ENCODE data around the gene C1orf115.
"Not testable (repeated sequence)": the region's sequence is repeated elsewhere in the genome, so short reads cannot be mapped to it uniquely, and the experiment has no call there.

Gene C1orf115

DNA sequence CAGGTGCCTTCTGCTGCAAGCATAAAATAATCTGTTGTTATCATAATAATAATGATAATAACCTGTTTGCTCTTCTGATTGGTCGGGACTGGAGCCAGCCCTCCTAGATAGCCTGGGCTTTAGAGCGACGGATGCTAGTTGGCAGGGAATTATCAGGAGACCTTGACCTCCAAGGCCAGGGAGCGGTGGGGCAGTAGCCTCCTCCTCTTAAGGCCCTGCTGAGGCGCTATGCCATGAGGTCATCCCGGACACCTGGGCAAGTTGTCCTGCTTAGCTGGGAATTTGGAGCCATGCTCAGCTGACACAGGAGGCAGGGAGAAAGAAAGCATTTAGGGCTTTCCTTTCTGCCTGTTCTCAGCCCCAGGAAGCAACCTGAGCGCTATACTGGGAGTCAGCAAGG, 15.6 kb downstream of the C1orf115 start:
- Histone ChIP-seq H3K27me3 (ENCODE audit: control insufficient read depth, insufficient read depth, low read length) (no peaks in the 10 kb centered on the region), H3K4me1 (ENCODE audit: control insufficient read depth, insufficient read depth, low read length) (peaks cover 23% of the 10 kb centered on the region), H3K9me3 (ENCODE audit: control insufficient read depth, insufficient read depth, low read depth, low read length) (no peaks in the 10 kb centered on the region), H3K36me3 (ENCODE audit: control insufficient read depth, insufficient read depth, low read length) (no peaks in the 10 kb centered on the region), H3K9ac (ENCODE audit: low read length) (no peak overlapping the region), H3K27ac (ENCODE audit: low read depth, low read length) (no peak overlapping the region), H3K4me3 (ENCODE audit: low read depth, low read length) (no peak overlapping the region)

DNA sequence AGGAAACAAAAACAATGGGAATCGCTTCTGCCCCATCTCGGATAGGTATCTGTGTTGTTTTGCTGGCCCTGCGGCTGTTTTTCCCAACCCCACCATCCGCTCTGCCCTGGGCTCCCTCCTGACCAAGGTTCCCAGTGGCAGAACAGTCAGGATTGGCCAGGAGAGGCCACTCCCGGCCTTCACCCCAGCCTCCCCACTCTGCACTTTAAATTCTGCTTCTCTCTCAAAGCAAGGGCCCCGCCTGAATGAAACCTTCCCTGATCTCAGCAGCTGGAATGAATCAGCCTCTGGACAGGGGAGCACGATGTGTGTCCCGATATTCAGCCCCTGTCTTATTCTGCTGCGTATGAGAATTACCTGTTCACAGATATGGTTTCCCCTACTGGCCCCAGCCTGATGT, 16.3 kb downstream of the C1orf115 start:
- no peaks in the 10 kb centered on the region for H3K27me3 ChIP-seq (ENCODE audit: control insufficient read depth, insufficient read depth, low read length)
- no peak overlapping the region for H3K4me3 ChIP-seq (ENCODE audit: low read depth, low read length)
- no peaks in the 10 kb centered on the region for H3K36me3 ChIP-seq (ENCODE audit: control insufficient read depth, insufficient read depth, low read length)
- no peaks in the 10 kb centered on the region for H3K9me3 ChIP-seq (ENCODE audit: control insufficient read depth, insufficient read depth, low read depth, low read length)
- peaks cover 20% of the 10 kb centered on the region for H3K4me1 ChIP-seq (ENCODE audit: control insufficient read depth, insufficient read depth, low read length)
- H3K27ac ChIP-seq (ENCODE audit: low read depth, low read length) = no peak overlapping the region
- H3K9ac ChIP-seq (ENCODE audit: low read length) = no peak overlapping the region

- no peak overlapping the region for H3K4me3 ChIP-seq (ENCODE audit: low read depth, low read length)
- H3K9ac ChIP-seq (ENCODE audit: low read length) = no peak overlapping the region
- H3K4me1 ChIP-seq (ENCODE audit: control insufficient read depth, insufficient read depth, low read length) = peaks cover 20% of the 10 kb centered on the region
- H3K27ac ChIP-seq (ENCODE audit: low read depth, low read length) = no peak overlapping the region
- no peaks in the 10 kb centered on the region for H3K9me3 ChIP-seq (ENCODE audit: control insufficient read depth, insufficient read depth, low read depth, low read length)
- H3K36me3 ChIP-seq (ENCODE audit: control insufficient read depth, insufficient read depth, low read length) = no peaks in the 10 kb centered on the region
- H3K27me3 ChIP-seq (ENCODE audit: control insufficient read depth, insufficient read depth, low read length) = no peaks in the 10 kb centered on the region
These were observed 17.0 kb downstream of the C1orf115 start for GRCh38 chr1:220707160-220707559.

DNA sequence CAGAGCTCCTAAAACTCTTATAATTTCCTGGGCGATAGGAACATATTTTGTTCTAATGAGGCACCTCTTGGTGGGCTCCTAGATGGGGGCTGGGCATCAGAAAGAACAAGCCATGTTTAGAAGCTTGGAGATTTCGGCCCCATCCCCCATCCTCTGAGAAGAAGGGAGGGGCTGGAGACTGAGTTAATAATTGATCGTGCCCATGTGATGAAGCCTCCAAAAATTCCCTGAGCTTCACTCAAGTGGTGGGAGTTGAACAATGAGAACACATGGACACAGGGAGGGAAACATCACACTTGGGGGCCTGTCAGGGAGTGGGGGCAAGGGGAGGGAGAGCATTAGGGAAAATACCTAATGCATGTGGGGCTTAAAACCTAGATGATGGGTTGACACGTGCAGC, 18.1 kb downstream of the C1orf115 start:
- peaks cover 13% of the 10 kb centered on the region for H3K4me1 ChIP-seq (ENCODE audit: control insufficient read depth, insufficient read depth, low read length)
- H3K4me3 ChIP-seq (ENCODE audit: low read depth, low read length) = no peak overlapping the region
- H3K9me3 ChIP-seq (ENCODE audit: control insufficient read depth, insufficient read depth, low read depth, low read length) = no peaks in the 10 kb centered on the region
- H3K27me3 ChIP-seq (ENCODE audit: control insufficient read depth, insufficient read depth, low read length) = no peaks in the 10 kb centered on the region
- no peak overlapping the region for H3K27ac ChIP-seq (ENCODE audit: low read depth, low read length)
- no peak overlapping the region for H3K9ac ChIP-seq (ENCODE audit: low read length)
- no peaks in the 10 kb centered on the region for H3K36me3 ChIP-seq (ENCODE audit: control insufficient read depth, insufficient read depth, low read length)

- no peaks in the 10 kb centered on the region for H3K36me3 ChIP-seq (ENCODE audit: control insufficient read depth, insufficient read depth, low read length)
- H3K9ac ChIP-seq (ENCODE audit: low read length) = no peak overlapping the region
- H3K4me1 ChIP-seq (ENCODE audit: control insufficient read depth, insufficient read depth, low read length) = peaks cover 7% of the 10 kb centered on the region; the same call in 1 of the 2 replicates
- no peaks in the 10 kb centered on the region for H3K27me3 ChIP-seq (ENCODE audit: control insufficient read depth, insufficient read depth, low read length)
- no peak overlapping the region for H3K27ac ChIP-seq (ENCODE audit: low read depth, low read length)
- H3K4me3 ChIP-seq (ENCODE audit: low read depth, low read length) = no peak overlapping the region
- H3K9me3 ChIP-seq (ENCODE audit: control insufficient read depth, insufficient read depth, low read depth, low read length) = peaks cover under 1% of the 10 kb centered on the region; the same call in 1 of the 2 replicates
These were observed 19.0 kb downstream of the C1orf115 start for GRCh38 chr1:220708936-220709801.

DNA sequence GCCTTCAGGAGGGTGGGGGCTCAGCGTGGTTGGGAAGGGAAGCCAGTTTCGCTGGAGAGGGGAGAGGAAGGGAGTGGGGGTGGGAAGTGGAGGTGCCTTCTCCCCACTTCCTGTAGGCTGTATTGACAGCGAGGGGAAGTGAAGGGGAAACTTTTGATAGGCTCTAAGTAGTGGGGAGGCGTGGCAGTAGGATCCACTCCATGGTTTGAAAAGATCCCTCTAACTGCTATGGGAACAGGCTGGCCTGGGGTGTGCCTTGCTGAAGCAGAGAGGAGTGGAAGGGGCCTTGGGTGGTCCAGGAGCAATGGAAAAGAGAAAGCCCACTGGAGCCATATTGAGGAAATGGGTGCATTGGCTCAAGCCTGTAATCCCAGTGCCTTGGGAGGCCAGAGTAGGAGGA, 20.2 kb downstream of the C1orf115 start:
- no peaks in the 10 kb centered on the region for H3K27me3 ChIP-seq (ENCODE audit: control insufficient read depth, insufficient read depth, low read length)
- no peak overlapping the region for H3K4me3 ChIP-seq (ENCODE audit: low read depth, low read length)
- no peak overlapping the region for H3K9ac ChIP-seq (ENCODE audit: low read length)
- H3K9me3 ChIP-seq (ENCODE audit: control insufficient read depth, insufficient read depth, low read depth, low read length) = peaks cover 11% of the 10 kb centered on the region
- H3K4me1 ChIP-seq (ENCODE audit: control insufficient read depth, insufficient read depth, low read length) = peaks cover 7% of the 10 kb centered on the region; the same call in 1 of the 2 replicates
- no peak overlapping the region for H3K27ac ChIP-seq (ENCODE audit: low read depth, low read length)
- H3K36me3 ChIP-seq (ENCODE audit: control insufficient read depth, insufficient read depth, low read length) = no peaks in the 10 kb centered on the region

DNA sequence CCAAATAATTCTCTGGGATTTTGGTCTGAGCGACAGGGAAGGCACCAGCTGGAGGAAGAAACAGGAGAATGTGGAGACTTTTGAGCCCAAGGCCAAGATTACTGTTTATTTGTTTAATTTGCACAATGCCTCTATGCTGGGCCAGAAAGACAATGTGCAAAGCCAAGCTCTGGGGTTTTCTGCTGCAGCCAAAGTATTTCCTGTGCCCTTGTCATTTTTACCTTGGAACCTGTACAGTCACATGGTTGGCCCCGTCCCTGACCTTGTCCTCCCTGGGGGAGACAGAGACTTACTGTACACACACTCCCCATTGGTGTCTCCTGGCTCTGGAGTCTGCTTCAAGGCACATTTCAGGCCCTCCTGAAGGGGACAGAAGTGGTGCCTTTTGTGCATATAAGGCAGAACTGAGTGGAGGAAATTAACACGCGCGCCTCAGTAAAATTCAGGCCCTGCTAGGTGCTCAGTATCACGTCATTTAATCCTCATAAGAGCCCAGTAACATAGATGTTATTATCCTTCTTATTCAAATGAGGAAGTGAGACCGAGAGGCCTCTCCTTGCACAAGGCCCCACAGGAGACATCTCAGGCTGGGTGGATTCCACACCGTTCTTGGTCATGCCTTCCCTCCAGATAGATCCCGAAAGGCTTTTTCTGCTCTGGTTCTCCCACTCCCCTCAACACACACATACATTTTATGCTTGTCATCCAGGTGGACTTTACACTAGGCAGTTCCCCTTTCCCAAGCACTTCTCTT, 21.1 kb downstream of the C1orf115 start:
- Histone ChIP-seq H3K9me3 (ENCODE audit: control insufficient read depth, insufficient read depth, low read depth, low read length) (peaks cover 16% of the 10 kb centered on the region), H3K36me3 (ENCODE audit: control insufficient read depth, insufficient read depth, low read length) (no peaks in the 10 kb centered on the region), H3K9ac (ENCODE audit: low read length) (no peak overlapping the region), H3K27ac (ENCODE audit: low read depth, low read length) (no peak overlapping the region), H3K4me3 (ENCODE audit: low read depth, low read length) (no peak overlapping the region), H3K27me3 (ENCODE audit: control insufficient read depth, insufficient read depth, low read length) (no peaks in the 10 kb centered on the region), H3K4me1 (ENCODE audit: control insufficient read depth, insufficient read depth, low read length) (peaks cover 3% of the 10 kb centered on the region; the same call in 1 of the 2 replicates)

DNA sequence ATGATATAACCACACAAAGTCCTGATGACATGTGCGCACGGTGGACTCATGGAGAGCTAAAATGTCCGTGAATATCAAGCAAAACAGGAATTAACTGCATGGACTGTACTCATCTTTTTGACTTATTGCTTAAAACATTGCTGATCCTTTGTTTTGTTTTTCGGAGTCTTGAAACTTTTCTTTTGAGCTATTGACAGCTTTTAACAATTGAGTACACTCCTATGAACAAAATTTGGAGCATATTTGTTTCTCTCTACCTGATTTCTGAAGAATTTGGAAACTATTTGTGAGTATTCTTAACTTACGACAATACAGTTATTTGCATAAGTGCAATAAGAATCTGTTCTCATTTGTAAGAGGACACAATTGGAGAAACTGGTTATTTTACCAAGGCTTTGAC, 25.8 kb downstream of the C1orf115 start:
- not testable (repeated sequence) for H3K9ac ChIP-seq (ENCODE audit: low read length); H3K4me3 ChIP-seq (ENCODE audit: low read depth, low read length)
- H3K9me3 ChIP-seq (ENCODE audit: control insufficient read depth, insufficient read depth, low read depth, low read length) = peaks cover 18% of the 10 kb centered on the region

DNA sequence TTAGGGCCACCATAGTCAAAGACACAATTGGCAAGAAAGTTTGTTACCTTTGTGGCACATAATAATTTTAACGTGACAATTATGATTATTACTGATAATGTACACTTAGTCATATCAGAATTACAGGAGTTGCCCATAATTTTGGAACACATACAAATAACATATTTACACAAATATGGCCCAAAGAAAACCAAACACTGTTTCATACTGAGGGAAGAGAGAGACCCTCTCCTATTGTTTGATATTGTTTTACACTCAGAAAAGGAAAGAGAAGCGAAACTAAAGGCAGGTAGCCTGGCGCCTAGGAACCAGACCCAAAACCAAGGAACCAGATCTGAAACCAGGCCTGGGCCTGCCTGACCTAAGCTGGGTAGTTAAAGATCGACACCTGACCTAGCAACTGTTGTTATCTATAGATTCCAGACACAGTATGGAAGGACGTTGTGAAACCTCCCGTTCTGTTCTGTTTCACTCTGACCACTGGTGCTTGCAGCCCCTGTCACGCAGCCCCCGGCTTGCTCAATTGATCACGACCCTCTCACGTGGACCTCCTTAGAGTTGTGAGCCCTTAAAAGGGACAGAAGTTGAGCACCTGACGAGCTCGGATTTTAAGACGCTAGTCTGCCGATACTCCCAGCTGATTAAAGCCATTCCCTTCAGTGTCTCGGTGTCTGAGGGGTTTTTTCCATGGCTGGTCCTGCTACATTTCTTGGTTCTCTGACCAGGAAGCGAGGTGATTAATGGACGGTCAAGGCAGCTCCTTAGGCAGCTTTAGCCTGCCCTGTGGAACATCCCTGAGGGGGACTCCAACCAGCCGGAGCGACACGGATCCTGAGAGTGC, 27.9 kb downstream of the C1orf115 start:
- Histone ChIP-seq H3K9me3 (ENCODE audit: control insufficient read depth, insufficient read depth, low read depth, low read length) (peaks cover 18% of the 10 kb centered on the region), H3K36me3 (ENCODE audit: control insufficient read depth, insufficient read depth, low read length) (no peaks in the 10 kb centered on the region), H3K9ac (ENCODE audit: low read length) (no peak overlapping the region), H3K4me3 (ENCODE audit: low read depth, low read length) (no peak overlapping the region), H3K4me1 (ENCODE audit: control insufficient read depth, insufficient read depth, low read length) (no peaks in the 10 kb centered on the region), H3K27ac (ENCODE audit: low read depth, low read length) (no peak overlapping the region), H3K27me3 (ENCODE audit: control insufficient read depth, insufficient read depth, low read length) (no peaks in the 10 kb centered on the region)

More for the DNA sequence above, 25.8 kb downstream of the C1orf115 start:
- not testable (repeated sequence) for H3K27me3 ChIP-seq (ENCODE audit: control insufficient read depth, insufficient read depth, low read length); H3K27ac ChIP-seq (ENCODE audit: low read depth, low read length); H3K36me3 ChIP-seq (ENCODE audit: control insufficient read depth, insufficient read depth, low read length); H3K4me1 ChIP-seq (ENCODE audit: control insufficient read depth, insufficient read depth, low read length)

DNA sequence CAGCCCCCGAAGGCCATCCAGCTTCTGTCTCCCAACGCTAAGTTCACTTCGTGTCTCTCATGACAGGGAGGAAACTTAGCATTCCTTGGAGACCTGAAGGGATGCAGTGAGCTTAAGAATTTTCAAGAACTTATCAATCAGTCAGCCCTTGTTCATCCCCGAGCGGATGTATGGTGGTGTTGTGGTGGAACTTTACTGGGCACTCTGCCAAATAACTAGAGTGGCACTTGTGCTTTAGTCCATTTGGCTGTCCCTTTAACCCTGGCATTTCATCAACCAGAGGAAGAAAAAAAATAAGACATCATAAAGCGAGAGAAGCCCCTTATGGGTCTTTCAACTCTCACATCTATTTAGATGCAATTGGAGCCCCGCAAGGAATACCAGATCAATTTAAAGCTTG, 31.1 kb downstream of the C1orf115 start:
- H3K4me3 ChIP-seq (ENCODE audit: low read depth, low read length); H3K9ac ChIP-seq (ENCODE audit: low read length); H3K27me3 ChIP-seq (ENCODE audit: control insufficient read depth, insufficient read depth, low read length); H3K4me1 ChIP-seq (ENCODE audit: control insufficient read depth, insufficient read depth, low read length); H3K36me3 ChIP-seq (ENCODE audit: control insufficient read depth, insufficient read depth, low read length); H3K27ac ChIP-seq (ENCODE audit: low read depth, low read length); H3K9me3 ChIP-seq (ENCODE audit: control insufficient read depth, insufficient read depth, low read depth, low read length): not testable (repeated sequence)

All from HUES6 (cell line).